Measurements from ENCODE around the gene SLC9A2. TPM values are rescaled to one million over a fixed set of nuclear protein-coding genes. Genes with fewer than 3 reads are reported as not detected.

SLC9A2 gene
- total and polyA plus RNA-seq, 2 of the 13 experiments (the other 11 are each of a cell fraction or from before 2014, with no cell fraction given), result 0.02 TPM; not detected in 1

DNA sequence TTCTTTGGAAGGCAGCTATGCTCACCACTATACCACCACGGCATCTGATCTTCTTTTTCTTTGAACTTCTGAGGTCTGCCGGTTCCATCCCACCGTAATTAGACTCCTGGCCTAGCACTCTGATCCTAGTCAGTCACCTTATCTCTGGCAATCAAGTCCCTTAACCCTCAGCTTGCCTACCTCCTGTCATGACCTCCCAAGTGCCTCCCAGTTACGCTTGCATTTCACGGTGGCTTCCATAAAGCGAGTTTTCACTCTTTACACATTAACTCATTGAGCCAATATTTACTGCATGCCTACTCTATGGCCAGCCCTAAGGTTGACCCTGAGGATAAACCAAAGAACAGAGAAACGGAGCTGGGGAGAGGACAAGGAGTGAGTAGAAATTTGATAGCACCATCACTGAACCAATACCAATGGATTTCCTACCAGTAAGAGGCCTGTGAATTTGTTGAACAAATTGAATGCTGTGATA, 104.7 kb downstream of the SLC9A2 start (continued):
- TF ChIP-seq, protein P1, sequence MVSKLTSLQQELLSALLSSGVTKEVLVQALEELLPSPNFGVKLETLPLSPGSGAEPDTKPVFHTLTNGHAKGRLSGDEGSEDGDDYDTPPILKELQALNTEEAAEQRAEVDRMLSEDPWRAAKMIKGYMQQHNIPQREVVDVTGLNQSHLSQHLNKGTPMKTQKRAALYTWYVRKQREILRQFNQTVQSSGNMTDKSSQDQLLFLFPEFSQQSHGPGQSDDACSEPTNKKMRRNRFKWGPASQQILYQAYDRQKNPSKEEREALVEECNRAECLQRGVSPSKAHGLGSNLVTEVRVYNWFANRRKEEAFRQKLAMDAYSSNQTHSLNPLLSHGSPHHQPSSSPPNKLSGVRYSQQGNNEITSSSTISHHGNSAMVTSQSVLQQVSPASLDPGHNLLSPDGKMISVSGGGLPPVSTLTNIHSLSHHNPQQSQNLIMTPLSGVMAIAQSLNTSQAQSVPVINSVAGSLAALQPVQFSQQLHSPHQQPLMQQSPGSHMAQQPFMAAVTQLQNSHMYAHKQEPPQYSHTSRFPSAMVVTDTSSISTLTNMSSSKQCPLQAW (CRISPR knock-in tag; IDR thresholded peaks at IDR 0.05), result peak; percentile 98
- TF ChIP-seq, protein P2, sequence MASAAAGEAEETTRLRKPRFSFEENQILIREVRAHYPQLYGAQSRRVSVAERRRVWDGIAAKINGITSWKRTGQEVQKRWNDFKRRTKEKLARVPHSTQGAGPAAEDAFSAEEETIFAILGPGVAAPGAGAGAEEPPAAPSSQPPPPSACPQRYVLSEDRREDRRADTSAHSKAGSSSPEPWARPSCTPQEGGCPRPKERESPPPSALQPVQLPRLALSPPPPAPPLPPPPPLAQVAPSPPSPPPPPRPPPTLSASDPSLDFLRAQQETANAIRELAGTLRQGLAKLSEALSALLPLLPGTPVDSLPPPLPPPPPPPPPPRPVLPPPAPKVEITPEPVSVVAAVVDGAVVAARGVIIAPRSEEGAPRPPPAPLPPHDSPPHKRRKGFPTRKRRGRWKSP (CRISPR knock-in tag; IDR thresholded peaks at IDR 0.05), result peak; percentile 87
- TF ChIP-seq HMGA1 (CRISPR knock-in tag; conservative IDR thresholded peaks at IDR 0.05) (no peak), MEIS1 (CRISPR knock-in tag; IDR thresholded peaks at IDR 0.05; ENCODE audit: borderline replicate concordance) (peak; percentile 92), ZNF644 (CRISPR knock-in tag; IDR thresholded peaks at IDR 0.05; ENCODE audit: low read depth) (peak; percentile 98), RCOR2 (CRISPR knock-in tag; IDR thresholded peaks at IDR 0.05) (peak; percentile 77; the same call in 1 of the 2 replicates), RAD51 (IDR thresholded peaks at IDR 0.05; ENCODE audit: borderline replicate concordance) (no peak), ZNF761 (CRISPR knock-in tag; conservative IDR thresholded peaks at IDR 0.05) (peak; percentile 88), TARDBP (CRISPR knock-in tag; IDR thresholded peaks at IDR 0.05) (peak; percentile 99), ZSCAN22 (CRISPR knock-in tag; IDR thresholded peaks at IDR 0.05) (no peak), SAFB2 (CRISPR knock-in tag; IDR thresholded peaks at IDR 0.05; ENCODE audit: borderline replicate concordance, low read depth) (no peak), TEAD2 (CRISPR knock-in tag; IDR thresholded peaks at IDR 0.05) (no peak), NFKBIZ (CRISPR knock-in tag; IDR thresholded peaks at IDR 0.05) (no peak), HMG20A (CRISPR knock-in tag; IDR thresholded peaks at IDR 0.05; ENCODE audit: borderline replicate concordance) (peak; percentile 83; the same call in 1 of the 2 replicates), SOX6 (IDR thresholded peaks at IDR 0.05) (no peak), SOX6 (CRISPR knock-in tag; IDR thresholded peaks at IDR 0.05) (peak; percentile 88), EEA1 (CRISPR knock-in tag; IDR thresholded peaks at IDR 0.05; ENCODE audit: borderline replicate concordance) (no peak), SALL1 (CRISPR knock-in tag; IDR thresholded peaks at IDR 0.05) (peak; percentile 97), ZNF790 (CRISPR knock-in tag; IDR thresholded peaks at IDR 0.05; ENCODE audit: borderline replicate concordance) (no peak)
- TF ChIP-seq, protein P3, sequence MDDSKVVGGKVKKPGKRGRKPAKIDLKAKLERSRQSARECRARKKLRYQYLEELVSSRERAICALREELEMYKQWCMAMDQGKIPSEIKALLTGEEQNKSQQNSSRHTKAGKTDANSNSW (CRISPR knock-in tag; IDR thresholded peaks at IDR 0.05; ENCODE audit: borderline replicate concordance), result no peak
- TF ChIP-seq, protein P4, sequence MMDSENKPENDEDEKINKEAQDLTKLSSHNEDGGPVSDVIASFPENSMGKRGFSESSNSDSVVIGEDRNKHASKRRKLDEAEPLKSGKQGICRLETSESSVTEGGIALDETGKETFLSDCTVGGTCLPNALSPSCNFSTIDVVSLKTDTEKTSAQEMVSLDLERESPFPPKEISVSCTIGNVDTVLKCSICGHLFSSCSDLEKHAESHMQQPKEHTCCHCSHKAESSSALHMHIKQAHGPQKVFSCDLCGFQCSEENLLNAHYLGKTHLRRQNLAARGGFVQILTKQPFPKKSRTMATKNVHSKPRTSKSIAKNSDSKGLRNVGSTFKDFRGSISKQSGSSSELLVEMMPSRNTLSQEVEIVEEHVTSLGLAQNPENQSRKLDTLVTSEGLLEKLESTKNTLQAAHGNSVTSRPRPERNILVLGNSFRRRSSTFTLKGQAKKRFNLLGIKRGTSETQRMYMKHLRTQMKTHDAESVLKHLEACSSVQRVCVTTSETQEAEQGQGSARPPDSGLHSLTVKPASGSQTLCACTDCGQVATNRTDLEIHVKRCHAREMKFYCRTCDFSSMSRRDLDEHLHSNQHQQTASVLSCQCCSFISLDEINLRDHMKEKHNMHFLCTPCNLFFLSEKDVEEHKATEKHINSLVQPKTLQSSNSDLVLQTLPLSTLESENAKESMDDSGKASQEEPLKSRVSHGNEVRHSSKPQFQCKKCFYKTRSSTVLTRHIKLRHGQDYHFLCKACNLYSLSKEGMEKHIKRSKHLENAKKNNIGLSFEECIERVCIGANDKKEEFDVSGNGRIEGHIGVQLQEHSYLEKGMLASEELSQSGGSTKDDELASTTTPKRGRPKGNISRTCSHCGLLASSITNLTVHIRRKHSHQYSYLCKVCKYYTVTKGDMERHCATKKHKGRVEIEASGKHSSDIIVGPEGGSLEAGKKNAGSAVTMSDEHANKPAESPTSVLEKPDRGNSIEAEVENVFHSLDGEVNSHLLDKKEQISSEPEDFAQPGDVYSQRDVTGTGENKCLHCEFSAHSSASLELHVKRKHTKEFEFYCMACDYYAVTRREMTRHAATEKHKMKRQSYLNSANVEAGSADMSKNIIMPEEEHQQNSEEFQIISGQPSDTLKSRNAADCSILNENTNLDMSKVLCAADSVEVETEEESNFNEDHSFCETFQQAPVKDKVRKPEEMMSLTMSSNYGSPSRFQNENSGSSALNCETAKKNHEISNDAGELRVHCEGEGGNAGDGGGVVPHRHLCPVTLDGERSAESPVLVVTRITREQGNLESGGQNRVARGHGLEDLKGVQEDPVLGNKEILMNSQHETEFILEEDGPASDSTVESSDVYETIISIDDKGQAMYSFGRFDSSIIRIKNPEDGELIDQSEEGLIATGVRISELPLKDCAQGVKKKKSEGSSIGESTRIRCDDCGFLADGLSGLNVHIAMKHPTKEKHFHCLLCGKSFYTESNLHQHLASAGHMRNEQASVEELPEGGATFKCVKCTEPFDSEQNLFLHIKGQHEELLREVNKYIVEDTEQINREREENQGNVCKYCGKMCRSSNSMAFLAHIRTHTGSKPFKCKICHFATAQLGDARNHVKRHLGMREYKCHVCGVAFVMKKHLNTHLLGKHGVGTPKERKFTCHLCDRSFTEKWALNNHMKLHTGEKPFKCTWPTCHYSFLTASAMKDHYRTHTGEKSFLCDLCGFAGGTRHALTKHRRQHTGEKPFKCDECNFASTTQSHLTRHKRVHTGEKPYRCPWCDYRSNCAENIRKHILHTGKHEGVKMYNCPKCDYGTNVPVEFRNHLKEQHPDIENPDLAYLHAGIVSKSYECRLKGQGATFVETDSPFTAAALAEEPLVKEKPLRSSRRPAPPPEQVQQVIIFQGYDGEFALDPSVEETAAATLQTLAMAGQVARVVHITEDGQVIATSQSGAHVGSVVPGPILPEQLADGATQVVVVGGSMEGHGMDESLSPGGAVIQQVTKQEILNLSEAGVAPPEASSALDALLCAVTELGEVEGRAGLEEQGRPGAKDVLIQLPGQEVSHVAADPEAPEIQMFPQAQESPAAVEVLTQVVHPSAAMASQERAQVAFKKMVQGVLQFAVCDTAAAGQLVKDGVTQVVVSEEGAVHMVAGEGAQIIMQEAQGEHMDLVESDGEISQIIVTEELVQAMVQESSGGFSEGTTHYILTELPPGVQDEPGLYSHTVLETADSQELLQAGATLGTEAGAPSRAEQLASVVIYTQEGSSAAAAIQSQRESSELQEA (CRISPR knock-in tag; IDR thresholded peaks at IDR 0.05; ENCODE audit: not compliant biosample characterization), result no peak

Measured in HepG2 (cell line).